Right renal pelvis (tissue), 4 donors: ENCODE data around the gene C19orf47. TPM values are rescaled to one million over a fixed set of nuclear protein-coding genes. Genes with fewer than 3 reads are reported as not detected.
A peak's percentile ranks its signal among the peaks of the same experiment; 100 is the strongest.
"Not testable (repeated sequence)": the region's sequence is repeated elsewhere in the genome, so short reads cannot be mapped to it uniquely, and the experiment has no call there.

Source experiments
- DNase-seq, 4 donors: peaks; one replicate each; pipeline ENCODE4 v3.0.0-alpha.2; 2013; ENCODE audit warnings: low read depth in 4 of 4, low spot score in 3 of 4, missing footprints in 1 of 4
- polyA plus RNA-seq, 4 donors: library from polyadenylated mRNA; unstranded; fragments of 120-200 nt; gene quantifications; one replicate each; pipeline ENCODE4 v1.2.1, GENCODE V29; 2013; ENCODE audit not compliant: insufficient read length in 4 of 4

Gene C19orf47
- polyA plus RNA-seq, 4 donors: 10.2 to 14.0 (median 12.3) TPM

- no peak for DNase-seq
These were observed 30.3 kb upstream of the C19orf47 start for GRCh38 chr19:40378509-40378908.

DNA sequence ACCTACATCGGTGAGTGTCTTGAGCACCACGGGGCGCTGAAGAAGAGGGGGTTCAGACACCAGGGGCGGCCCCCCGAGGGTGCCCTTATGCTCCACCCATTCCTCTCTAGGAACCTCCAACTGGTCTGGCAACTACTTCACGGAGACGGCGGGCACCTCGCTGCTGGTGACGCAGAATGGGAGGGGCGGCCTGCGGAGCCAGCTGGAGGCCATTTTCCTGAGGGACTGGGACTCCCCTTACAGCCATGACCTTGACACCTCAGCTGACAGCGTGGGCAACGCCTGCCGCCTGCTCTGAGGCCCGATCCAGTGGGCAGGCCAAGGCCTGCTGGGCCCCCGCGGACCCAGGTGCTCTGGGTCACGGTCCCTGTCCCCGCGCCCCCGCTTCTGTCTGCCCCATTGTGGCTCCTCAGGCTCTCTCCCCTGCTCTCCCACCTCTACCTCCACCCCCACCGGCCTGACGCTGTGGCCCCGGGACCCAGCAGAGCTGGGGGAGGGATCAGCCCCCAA, 29.7 kb upstream of the C19orf47 start:
- DNase-seq: no peak

- DNase-seq: no peak
These were observed 28.2 kb upstream of the C19orf47 start for GRCh38 chr19:40376286-40376862.

DNA sequence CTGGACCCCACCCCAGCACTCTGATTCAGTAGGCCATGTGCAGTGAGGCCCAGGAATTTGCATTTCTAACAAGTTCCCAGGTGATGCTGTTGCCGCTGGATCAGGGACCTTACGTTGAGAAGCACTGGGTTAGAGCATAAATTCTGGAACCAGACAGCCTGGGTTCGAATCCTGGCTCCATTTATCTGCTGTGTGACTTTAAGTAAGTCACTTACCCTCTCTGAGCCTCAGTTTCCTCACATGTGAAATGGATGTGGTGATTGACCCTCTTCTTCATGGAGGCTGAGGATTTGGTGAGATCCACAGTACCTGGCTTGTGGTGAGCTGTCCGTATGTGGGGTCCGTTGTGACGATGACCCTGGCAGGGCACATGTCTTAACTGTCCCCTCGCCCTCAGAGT, 25.9 kb upstream of the C19orf47 start:
- no peak for DNase-seq

DNA sequence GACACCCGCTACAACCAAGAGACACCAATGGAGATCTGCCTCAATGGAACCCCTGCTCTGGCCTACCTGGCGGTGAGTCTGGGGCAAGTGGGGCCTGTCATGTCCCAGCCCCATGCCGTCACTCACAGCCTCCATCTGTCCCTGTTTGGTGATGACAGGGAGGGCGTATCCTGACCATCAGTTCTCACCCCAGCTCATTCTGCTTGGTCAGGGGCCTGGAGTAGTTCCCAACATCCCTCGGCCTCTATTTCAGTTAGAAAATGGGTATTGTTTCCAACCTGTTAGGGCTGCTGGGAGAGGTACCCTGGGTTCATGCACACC, 23.6 kb upstream of the C19orf47 start:
- no peak for DNase-seq

DNA sequence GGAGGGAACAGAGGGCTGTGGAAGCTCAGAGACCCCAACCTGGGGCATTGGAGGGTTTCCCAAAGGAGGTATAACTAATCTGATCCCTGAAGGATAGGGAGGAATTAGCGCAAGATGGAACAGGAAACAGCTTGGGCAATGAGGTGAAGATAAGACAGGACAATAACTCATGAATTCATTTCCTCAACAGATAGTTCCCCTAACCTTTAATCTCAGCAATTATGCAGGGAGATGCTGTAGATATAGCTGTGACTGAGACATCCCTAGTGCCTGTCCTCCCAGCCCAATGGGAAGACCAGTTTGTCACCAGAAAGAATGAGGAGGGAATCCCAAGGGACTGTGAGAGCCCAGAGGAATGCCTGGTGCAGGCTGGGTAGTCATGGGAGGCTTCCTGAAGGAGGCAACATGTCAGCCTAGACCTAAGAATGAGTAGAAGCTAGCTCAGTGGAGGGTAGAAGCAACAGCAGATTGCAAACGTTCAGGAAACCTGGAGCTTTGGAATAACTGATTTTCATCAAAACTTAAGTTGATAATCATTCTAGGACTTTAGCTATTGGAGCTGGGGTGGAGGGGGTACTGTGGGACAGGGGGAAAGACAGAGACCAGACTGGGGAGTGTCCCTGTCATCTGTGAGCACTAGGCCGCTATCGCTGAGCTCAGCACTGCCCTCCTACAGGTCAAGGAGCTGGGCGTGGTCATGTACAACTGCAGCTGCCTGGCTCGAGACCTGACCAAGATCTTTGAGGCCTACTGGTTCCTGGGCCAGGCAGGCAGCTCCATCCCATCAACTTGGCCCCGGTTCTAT, 23.0 kb upstream of the C19orf47 start:
- DNase-seq: no peak

DNA sequence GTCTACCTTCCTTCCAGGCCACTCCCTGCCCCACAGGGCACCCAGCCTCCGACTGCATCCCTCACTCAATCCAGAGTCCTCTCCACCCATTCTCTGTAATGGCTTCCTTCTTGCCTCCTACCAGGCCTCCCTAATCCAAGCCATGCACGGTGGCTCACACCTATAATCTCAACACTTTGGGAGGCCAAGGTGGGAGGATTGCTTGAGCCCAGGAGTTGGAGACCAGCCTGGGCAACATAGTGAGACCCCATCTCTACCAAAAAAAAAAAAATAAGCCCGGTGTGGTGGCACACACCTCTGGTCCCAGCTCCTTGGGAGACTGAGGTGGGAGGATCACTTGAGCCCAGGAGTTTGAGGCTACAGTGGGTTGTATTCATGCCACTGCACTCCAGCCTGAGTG, 22.1 kb upstream of the C19orf47 start:
- DNase-seq: not testable (repeated sequence)

DNA sequence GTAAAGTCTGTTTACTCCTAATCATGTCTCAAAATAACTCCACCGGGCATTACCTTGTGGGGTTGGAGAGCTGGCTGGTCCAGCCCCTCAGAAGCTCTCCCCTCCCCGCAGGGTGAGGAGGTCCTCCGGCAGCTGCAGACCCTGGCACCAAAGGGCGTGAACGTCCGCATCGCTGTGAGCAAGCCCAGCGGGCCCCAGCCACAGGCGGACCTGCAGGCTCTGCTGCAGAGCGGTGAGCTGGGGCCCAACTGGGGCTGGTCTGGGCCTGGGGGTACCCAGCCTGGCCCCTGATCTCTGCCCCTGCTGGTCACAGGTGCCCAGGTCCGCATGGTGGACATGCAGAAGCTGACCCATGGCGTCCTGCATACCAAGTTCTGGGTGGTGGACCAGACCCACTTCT, 21.6 kb upstream of the C19orf47 start:
- DNase-seq: no peak

DNA sequence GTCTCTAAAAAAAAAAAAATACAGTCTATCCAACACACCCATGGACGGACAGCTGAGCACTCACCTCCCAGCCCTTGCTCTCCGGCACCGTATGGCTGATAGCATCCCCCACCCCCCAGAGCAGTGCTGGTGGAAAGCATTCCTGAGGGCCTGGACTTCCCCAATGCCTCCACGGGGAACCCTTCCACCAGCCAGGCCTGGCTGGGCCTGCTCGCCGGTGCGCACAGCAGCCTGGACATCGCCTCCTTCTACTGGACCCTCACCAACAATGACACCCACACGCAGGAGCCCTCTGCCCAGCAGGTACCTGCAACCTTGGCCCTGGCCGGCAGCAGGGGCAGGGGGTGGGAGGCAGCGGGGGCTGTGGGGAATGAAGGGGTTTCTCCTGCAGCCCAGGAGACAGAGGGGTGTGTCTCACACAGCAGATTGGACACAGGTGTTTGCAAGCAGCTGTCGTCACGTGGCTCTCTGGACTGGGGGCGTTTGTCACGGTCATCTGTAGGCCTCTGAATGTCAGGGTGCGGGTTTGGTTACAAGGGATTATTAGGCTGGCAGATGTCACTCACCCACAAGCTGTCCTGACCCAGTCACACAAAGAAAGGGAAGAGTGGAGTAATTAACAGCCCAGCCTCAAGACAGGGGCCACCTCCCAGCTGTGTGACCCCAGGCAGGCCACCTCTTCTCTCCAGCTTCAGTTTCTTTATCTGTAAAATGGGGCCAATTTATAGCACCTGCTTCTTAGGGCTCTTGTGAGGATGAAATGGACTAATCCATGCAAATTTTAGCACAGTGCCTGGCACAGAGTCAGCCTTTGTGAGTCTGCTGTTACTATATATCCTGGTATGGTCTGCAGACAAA, 19.6 kb upstream of the C19orf47 start:
- DNase-seq: no peak

DNA sequence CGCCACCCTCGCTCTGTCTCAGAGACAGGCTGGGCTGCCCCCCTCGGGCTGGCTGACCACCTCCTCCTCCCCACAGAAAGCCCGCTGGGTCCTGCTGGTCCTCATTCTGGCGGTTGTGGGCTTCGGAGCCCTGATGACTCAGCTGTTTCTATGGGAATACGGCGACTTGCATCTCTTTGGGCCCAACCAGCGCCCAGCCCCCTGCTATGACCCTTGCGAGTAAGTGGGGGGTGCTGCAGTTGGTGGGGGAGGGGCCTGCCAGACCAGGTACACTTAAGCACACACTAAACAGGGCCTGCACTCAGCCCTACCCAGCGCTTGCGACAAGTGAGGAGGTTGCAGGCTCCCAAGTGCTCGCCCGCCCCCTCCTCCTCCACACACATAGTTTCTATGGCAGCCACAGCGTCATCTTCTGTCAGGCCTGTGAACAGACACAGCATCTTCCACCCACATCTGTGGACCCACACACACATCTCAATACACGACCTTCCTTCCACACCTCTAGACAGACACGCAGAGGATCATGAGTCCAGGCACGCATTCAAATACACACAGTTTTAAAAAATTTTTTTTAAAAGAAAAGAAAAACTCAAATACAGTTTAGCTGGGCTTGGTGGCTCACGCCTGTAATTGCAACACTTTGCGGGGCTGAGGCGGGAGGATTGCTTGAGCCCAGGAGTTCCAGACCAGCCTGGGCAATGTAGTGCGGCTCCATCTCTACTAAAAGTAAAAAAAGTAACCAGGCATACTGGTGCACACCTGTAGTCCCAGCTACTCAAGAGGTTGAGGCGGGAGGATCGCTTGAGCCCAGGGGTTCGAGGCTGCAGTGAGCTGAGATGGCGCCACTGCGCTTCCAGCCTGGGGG, 18.7 kb upstream of the C19orf47 start:
- DNase-seq: no peak

GRCh38 chr19:40365613-40366401, 17.6 kb upstream of the C19orf47 start:
- peak; percentile 65 to 77 (median 75) for DNase-seq

- DNase-seq: no peak
These were observed 16.8 kb upstream of the C19orf47 start for GRCh38 chr19:40365010-40365409.

GRCh38 chr19:40363069-40363468, 14.9 kb upstream of the C19orf47 start:
- no peak for DNase-seq

- no peak for DNase-seq
These were observed 14.0 kb upstream of the C19orf47 start for GRCh38 chr19:40362160-40362559.

GRCh38 chr19:40360708-40361241, 12.6 kb upstream of the C19orf47 start:
- DNase-seq: no peak

- no peak for DNase-seq
These were observed 12.0 kb upstream of the C19orf47 start for GRCh38 chr19:40360020-40360707.

DNA sequence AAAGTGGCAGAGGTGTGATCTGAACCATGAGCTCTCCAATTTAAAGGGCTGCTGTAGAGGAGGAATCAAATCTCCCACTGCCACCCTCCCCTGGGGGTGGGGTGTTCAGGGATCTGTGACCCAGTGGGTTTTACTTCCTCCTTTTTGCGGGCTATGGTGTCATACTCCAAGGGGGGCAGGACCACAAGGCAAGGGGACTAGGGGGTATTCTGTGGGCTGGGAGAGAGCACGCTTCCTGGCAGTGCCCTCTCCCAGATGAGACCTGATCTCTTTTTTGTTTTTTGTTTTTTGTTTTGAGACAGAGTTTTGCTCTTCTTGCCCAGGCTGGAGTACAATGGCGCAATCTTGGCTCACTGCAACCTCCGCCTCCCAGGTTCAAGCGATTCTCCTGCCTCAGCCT, 10.6 kb upstream of the C19orf47 start:
- no peak for DNase-seq

DNA sequence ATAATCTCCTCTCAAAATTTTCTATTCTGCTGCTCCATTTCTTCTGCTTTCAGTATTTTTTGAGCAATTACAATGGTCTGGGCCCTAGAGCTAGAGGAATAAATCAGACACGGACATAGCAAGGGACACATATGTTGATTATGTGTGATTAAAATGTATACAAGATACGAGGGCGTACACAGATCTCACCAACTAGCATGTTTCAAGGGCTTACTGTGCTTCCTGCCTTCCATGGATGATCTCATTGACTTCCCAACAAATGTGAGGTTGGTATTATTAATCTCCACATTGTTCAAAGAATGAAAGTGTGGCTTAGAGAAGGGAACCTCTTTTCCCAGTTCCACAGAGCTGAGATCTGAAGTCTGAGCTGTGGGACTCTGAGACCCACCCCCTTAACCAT, 9.4 kb upstream of the C19orf47 start:
- no peak for DNase-seq
